8988T (cell line): Measurements from ENCODE around the gene HOXA11.

Source experiments
- DNase-seq: peaks from one replicate; pipeline ENCODE4 v3.0.0; 2011

Gene HOXA11

DNA sequence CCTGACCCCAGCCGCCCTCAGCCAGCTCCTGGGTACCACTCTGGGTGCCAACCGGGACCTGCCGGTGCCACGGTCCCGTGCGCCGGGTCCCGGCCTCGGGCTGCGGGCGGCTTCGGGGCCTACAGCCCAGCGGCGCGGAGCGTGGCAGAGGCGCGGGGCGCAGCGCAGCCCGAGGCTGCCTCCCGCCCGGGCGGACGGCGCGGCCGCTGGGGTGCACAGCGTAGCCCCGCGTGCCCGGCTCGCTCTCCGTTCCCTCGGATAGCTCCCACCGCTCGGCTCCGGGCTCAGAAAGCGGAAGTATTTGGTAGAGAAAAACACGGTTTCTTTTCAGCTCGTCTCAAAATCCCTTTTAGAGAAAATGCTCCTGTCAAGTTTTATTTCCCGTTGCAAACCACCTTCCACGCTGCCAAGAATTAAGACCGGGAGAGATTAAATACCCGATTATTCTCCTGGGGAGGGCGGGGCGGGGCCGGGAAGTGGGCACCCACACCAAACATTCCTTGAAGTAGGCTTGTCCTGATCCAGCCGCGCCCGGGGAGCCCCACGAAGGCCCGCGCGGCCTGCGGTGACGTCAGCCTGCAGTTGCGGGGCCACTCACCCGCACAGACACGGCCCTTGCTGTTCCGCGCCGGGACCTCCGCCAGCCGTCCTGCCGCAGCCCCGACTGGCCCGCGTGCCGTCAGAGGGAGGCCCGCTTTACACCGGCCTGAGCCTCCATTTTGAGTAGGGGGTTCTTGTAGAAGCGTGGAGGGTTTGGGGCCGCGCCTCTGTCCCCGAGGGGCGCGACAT is 7.7 kb upstream of the HOXA11 start:
- DNase-seq = no peak

DNA sequence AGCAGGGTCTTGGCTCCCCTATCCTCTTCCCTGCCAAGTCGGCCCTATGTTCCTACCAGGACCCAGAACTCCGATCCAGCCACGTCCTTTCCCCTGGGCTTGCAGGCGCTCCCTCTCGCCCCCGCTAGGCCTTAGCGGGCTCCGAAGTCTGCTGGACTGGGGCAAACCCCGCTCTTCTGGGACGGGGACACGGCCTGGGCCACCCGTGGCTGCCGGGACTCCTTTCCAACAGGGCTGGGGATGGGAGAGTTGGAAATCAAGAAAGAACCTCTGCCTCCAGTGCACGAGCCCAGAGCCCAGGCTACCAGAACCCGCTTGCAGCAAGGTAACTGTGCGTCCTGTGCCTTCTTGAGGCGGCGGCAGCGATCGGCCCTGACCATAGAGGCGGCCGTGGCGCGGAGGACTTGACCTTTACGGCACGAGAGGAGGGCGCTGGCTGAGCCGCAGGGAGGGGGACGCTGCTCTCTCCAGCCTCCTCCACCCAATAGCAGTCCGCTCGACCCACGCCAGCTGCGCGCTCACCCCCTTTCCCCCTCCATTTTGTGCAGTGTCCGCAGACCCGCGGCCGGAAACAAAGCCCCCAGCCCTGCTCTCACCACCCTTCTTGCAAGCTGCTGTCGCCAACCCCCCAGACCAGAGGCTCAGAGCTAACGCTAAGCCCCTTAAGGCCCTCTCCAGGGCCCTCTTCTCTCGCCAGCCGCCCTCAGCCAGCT is 7.0 kb upstream of the HOXA11 start:
- no peak for DNase-seq

DNA sequence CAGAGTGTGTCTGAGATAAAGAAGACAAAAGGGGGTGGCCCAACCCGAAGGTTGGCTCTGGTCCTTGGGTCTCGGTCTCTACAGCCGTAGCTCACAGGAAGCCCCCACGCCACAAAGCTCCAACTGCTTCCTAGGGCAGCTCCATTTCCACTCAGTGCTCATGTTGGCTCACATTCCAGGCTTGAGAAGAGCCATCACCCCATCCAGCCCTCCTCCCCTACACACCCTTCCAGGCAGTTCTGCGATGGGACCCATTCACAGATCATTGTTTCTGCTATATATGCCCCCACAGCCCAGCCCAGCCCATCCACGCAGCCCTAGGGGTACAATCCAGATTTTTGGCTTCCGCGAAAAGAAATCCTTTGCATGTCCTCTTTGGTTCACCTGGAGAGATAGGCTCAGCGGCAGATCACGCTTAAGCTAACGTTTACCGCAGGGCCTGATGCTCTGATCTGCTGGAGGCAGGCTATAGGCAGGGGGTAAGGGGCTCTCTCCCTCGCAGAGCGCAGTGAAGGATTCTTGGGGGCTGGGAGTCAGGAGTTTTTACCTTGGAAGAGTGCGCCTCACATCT is 6.2 kb upstream of the HOXA11 start:
- no peak for DNase-seq

DNA sequence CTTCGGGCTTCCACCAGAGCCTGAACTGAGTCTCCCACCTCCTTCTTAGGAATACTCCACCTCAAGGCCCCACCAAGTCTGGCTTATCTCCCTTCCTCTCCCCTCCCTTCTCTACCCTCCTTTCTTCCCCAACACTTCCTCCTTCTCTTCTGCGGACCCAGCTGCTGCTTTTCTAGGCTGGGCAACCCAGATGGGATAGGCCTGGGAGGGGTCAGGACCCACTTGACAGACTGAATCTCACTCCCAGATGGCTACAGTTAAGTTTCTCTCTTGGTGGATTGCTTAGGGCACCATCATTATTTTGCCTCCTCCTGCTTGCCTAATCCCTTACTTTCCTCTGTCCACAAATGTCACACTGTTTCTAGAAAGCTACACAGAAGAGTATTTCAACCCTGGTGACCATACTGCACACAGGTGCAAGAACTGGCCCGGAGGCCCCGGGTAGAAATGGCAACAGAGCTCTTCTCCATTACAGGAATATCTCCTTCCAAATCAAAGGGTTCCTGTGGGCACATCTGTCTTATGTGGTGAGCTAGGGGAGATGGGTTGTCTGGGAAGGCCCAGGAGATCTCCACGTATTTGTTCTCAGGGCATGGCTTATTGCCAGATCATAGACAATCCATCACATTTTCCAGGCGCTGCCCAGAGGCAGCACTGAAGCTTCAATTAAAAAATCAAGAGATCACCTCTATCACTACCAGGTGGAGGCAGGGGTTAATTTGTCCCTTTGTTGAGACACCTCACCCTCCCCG is 5.1 kb upstream of the HOXA11 start:
- DNase-seq = no peak

DNA sequence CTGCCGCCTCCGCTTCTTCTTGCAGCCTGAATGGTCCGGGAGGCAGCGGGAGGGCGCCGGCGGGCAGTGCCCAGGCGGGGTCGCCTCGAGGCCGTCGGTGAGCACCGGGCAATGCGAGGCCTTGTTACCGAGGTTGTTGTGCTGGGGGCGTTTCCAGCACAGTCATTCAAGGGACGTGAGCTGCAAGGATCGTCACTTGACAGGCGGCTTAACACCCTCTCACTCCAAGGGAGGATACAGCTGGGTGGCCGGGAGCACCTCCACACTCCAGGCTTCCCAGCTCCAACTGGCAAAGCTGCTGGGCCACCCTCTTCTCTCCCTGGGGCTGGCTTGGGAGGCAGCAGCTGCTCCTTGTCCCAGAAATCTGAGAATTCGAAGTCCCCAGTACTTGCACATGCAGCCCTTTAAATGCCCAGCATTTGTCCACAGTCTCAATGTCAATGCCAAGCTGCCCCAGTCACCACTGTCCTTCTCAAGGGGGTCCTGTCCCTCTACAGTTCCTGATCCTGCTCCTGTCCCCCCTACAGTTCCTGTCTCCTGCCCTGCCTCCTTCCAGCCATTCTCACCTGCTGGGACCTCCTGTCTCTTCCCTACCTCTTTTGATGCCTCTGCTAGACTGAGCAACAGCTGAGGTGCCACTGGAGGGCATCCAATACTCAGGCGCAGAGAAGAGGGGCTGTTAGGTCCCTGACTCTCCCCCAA is 4.4 kb upstream of the HOXA11 start:
- DNase-seq = no peak

DNA sequence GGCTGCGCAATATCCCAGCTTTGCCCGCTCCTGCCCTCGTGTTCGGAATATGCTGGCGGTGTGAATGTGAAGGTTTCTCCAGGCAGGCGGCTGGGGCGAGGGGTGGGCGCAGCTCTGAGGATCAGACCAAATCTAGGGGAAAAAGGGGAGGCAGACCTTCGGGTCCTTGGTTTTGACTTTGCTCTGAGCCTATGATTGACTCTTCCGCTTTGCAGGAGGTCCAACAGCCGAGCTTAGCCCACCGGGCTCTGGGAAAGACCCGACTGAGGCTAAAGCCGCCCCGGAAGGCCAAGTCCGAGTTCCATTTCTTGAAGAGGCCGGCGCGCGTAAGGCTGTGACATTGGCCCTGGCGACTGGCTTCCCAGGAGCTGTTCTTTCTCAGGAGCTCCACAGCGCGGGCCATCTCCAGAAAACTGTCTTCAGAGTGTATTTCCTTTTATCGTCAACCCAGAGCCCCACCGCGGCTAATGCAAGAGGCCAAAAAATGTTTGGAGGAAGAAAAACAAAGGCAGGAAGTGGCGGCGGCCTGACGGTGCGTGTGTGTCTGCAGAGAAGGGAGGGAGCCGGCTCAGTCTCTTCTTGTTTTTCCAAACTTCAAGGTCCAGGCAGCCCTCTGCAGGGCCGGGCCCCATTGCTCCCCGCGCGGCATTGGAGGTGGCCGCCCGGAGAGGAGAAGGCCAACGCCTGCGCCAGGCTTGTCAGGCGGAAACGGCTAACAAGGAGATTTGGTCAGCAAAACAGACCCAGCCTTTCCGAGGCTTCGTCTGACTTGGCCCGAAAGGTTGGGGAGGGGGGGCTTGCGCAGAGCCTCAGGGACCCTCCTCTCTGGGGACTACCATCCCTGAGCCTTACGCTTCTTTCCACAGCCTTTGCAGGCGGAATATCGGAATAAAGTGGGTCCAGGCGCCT is 3.6 kb upstream of the HOXA11 start:
- no peak for DNase-seq

DNA sequence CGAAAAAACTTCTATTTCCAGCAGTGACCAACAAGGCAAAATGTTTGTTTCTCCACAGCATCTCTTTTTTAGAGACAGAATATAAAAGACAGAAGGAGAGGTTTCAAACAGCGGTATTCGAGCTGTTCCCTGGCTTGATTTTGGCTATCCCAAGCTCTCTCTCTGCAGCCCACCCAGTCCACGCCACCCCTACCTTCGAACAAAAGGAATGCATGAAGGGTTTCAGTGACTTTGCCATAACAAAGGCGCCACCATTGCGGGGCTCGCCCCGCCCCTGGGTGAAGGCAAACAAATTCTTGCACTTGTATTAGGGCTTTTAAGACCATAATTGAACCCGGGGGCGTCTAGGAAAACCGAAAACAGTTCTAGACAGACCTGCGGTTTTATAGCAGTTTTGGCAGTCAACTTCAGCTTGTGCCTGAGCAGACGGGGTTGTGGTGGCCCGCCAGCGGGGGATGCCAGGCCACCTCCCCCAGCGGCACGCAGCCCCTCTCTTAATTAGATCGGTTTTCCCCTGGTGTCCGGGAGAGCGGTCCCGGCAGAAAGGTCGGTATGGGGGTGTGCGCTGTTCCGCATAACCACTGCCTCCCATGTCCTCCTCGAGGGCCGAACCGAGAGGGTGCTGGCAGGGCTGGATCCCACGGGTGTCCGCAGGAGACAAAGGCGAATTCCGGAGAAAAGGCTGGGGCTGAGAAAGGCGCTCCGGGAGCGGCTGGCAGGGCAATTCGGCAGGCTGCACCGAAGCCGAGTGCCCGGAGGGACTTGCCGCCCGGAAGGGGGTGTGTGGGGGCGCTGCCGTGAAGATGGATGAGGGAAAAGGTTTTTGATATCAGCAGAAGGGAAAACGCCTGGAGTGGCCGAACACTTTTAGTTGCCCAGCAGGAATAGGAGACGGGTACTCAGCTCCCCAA is 2.7 kb upstream of the HOXA11 start:
- DNase-seq = no peak

DNA sequence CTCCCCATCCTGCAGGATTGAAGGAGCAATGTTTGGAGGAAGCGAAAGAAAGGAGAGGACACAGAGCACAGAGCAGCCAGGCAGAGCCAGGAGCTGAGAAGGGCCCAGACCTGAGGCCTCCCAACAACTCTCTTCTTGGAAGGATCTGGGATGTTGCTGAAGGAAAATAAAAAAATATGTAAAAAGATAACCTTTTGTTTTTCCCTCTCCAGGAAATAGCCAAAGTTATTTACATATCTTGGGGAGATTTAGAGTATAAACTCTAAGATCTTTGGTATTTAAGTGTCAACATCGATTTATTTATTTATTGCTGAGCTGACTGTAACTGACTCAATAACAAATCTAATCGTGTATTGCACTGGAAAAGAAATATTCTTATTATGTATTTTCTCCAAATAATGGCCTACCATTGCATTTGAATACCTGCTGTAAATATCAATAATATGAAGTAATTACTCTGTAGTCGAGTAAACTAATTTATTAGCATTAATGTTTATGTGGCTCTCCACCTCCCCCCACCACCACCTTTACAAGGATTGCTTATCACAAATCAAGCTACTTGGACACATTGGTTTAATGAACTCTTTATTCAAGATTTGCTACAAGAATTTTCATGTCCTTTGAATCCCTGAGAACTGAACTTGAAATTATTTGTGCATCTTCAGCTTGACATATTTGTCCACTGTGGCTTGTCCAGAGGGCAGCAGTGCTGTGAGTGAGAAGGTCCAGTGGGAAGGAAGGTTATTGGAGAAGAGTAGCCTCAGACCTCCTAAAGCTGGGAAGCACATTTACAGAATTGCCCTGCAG is 1.8 kb upstream of the HOXA11 start:
- no peak for DNase-seq

DNA sequence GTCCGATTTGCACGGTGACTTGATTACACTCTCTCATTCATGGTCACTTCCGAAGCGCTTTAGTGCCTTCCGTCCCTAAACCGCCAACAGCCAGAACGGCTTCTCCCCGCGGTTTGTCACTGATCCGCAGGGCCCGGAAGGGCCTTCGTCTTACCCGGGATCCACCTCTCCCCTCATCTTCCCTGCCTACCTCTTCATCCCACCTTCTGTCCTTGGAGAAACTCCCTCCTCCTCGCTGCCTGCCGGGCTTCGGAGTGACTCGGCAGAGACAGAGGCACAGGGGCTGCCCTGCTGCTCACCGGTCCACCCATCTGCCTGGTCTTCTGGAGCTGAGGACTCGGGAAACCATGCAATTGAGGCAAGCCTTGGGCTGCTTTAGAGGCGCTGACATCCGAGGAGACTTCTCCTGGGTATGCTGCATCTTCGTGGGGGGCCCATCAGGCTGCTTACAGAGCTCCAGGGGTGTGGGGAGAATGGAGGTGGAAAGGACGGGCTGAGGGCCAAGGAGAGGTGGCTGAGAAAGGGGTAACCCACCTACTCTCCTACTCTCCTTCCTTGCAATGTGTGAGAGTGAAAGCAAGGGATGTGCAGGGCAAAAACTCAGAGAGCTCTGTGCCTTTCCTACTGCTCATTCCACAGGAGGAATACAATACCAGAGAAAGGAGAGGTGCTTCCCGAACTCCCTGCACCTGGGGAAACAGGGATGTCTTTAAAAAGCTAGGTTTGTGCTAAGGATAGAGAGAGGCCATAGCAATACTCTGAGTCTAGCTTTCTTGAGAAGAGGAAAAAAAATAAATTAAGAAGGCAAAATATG is 1.0 kb upstream of the HOXA11 start:
- no peak for DNase-seq

DNA sequence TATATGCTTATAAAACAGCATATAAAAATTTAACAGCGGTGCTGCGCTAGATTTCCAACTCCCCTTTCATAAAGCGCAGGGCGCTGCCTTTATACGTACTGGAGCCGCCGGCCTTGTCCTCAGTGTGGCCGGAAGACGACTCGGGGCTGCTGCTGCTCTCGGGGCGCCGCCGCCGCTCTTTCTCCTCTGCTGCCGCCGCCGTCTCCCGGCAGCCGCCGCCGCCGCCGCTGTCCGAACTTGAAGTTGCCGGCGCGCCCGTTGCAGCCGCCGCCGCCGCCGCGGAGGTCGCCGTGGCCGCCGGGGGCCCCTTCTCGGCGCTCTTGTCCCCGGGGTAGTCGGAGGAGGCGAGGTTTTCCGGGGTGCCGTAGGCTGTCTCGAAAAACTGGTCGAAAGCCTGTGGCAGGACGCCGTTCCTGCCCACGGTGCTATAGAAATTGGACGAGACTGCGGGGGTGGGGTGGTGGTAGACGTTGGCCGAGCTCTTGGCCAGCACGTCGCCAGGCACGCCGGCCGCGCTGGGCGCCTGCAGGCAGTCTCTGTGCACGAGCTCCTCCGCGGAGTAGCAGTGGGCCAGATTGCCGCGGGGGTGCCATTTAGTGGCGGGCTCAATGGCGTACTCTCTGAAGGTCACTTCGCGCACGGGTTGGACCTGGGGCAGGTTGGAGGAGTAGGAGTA is 557 bp downstream of the HOXA11 start:
- no peak for DNase-seq

DNA sequence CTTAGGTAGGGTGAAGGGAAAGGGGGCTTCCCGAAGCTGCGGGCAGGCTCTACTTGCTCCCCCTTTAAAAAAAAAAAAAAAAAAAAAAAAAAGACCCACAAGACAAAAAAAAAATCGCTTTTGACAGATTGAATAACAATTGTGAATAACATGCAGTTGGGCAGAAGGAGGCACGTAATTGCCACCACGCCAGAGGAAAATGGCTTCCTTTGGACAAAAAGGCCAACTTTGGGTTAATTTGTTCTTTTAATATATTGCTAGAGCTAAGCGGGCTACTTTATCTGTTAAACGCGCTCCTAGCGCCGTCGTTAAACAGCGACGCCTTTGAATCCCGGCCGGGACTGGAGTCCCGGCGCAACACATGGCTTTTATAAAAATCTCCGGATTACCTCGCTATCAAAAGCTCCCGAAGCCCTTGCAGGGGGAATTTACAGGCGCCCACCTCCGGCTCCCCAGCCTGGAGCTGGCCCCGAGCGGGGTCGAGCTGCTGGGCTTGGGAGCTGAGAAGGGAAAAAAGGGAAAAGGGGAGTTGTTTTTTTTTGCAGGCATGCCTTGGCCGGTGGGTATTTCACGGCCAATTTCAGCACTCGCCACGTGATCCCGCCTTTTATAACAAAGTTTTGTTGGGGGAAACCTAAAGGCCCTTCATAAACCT is 1.2 kb downstream of the HOXA11 start:
- DNase-seq = no peak

DNA sequence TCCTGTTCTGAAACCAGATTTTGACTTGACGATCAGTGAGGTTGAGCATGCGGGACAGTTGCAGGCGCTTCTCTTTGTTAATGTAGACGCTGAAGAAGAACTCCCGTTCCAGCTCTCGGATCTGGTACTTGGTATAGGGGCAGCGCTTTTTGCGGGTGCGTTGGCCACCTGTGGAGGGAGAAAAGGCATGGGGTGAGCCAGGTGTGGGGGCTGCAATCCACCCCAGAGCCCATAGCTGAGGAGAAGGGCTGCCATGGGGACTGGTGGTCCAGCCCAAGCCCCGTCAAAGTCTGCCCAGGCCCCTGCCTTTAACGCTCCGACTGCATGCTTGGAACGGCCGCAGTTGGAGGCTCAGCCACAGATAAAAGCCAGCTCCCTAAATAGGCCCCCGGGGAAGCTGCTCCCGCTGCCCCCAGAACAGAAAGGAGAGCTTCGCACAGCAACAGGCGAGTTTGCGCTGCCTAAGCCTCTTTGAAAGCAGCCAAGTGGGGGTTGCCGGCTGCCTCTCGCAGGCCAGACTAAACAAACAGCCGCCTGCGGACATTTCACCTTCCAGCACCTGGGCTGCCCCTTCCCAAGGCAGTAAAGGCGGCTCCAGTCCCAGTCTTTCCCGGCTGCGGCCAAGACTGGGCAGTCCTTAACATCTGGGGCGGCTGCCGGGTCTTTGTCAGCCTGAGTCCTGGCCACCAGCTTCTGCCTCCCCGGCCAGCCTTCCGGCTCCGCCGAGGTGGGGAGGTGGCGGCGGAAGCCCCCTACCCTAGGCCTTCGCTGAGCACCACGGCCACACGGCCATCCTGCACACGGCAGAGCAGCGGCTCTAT is 2.0 kb downstream of the HOXA11 start:
- DNase-seq = no peak

DNA sequence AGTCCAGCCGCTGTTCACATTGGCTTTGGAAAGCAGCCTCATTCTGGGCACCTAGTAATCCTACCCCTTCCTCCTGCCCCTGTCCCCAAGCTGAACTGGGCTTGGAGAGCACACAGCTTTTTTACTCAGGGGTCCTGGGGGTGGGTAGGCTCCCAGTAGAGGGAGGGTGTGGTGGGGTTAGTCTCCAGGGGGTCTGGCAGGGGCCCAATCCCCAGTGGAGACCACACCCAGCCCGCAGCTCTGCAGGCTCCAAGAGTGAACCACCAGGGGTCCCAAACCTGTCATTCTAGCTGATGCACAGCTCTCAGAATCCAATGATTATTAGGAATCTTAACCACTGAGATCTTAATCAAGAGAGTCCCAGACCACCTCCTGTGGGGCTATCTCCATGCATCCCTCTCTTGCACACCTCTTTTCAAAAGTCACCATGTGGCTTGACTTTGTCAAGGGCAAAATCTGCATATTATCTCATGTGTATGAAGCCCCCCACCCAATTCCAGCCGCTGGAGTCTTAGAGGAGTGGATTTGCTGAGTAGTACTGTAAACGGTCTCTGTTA is 2.7 kb downstream of the HOXA11 start:
- no peak for DNase-seq

DNA sequence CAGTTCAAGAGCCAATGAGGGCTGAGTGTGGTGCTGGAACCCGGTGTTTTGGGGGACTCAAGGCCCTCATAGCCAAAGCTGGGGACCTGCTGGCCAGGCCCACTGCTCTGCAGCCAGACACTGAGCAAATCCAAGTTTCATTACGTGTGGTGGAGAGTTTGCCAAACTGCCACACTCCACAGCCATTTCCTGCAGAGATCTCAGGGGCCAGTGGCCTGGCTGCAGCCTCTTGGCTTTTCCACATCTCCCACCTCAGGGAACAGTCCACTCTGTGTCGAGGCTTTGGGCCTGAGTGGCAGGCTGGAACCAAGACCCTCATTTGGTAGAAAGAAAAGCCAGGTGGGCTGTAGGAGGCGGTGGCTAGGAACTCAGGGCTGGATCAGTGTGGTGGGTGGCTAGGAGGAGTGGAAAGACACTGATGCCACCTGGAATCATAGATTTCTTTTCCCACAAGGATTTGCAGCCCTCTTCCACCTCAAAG is 3.2 kb downstream of the HOXA11 start:
- no peak for DNase-seq

DNA sequence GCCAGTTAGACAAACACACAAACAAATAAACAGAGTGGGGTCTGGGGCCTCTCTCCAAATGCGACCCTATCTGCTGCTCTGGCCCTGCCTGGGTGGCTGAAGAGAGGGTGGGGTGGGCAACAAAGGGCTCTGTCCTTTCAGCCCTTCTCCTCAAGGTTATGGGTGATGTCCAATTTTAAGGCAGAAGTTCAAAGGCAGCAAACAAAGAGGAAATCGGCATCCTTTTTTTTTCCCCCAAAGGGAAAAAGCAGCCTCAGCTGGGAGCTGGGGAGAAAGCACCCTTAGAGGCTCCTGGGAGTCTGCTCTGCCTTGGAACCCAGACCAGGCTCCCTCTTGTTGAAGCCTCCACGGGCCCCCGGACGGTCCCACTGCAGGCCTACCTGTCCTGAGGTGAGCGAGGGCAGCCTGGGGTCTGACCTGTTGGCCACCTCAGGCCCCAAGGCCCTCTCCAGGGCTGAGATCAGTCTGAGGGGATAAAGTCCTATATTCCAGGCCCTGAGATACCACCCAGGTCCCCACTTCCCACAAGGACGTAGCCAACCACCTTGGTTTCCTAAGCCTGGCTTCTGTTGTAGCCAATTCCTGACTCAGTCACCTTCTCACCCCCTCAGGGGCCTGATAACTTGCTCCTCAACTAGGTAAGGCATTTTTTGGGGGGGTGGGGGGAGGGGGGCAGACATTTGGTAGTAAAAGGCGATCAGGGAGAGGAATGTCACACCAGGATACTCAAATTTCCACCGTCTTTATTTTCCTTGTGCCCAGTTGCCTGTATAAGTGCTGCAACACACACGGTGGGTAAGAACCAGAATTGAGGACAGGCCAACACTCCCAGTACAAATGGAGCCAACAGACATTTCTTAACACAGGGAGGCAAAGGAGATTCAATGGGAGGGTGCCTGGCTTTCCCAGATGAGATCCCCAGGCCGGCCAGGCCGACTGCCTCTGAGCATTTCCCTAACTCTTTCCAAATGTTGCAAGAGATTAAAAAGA is 4.3 kb downstream of the HOXA11 start:
- no peak for DNase-seq
